BLaER1 (cell line): Measurements from ENCODE around the gene KIF14.

ENCODE experiments used
- H3K27ac ChIP-seq: shearing (Covaris generic); formaldehyde crosslinking; 2 replicates; pipeline ENCODE4 v1.8.1; 2022
- H3K27me3 ChIP-seq: shearing (Covaris generic); formaldehyde crosslinking; 2 replicates; pipeline ENCODE4 v1.8.1; 2022
- H3K36me3 ChIP-seq: shearing (Covaris generic); formaldehyde crosslinking; 2 replicates; pipeline ENCODE4 v1.8.1; 2022
- H3K4me1 ChIP-seq: shearing (Covaris generic); formaldehyde crosslinking; 2 replicates; pipeline ENCODE4 v1.8.1; 2022
- H3K4me2 ChIP-seq: shearing (Covaris generic); formaldehyde crosslinking; 2 replicates; pipeline ENCODE4 v1.8.1; 2022
- H3K4me3 ChIP-seq: shearing (Covaris generic); formaldehyde crosslinking; 2 replicates; pipeline ENCODE4 v1.8.1; 2022
- H3K9ac ChIP-seq: shearing (Covaris generic); formaldehyde crosslinking; 2 replicates; pipeline ENCODE4 v1.8.1; 2022
- H3K9me3 ChIP-seq: shearing (Covaris generic); formaldehyde crosslinking; 2 replicates; pipeline ENCODE4 v1.8.1; 2022
- H4K20me1 ChIP-seq: shearing (Covaris generic); formaldehyde crosslinking; 2 replicates; pipeline ENCODE4 v1.8.1; 2022
- Cebpa-rat ChIP-seq: shearing (Covaris generic); IDR thresholded peaks from 2 replicates; pipeline ENCODE4 v1.8.1; 2022

The KIF14 gene, protein sequence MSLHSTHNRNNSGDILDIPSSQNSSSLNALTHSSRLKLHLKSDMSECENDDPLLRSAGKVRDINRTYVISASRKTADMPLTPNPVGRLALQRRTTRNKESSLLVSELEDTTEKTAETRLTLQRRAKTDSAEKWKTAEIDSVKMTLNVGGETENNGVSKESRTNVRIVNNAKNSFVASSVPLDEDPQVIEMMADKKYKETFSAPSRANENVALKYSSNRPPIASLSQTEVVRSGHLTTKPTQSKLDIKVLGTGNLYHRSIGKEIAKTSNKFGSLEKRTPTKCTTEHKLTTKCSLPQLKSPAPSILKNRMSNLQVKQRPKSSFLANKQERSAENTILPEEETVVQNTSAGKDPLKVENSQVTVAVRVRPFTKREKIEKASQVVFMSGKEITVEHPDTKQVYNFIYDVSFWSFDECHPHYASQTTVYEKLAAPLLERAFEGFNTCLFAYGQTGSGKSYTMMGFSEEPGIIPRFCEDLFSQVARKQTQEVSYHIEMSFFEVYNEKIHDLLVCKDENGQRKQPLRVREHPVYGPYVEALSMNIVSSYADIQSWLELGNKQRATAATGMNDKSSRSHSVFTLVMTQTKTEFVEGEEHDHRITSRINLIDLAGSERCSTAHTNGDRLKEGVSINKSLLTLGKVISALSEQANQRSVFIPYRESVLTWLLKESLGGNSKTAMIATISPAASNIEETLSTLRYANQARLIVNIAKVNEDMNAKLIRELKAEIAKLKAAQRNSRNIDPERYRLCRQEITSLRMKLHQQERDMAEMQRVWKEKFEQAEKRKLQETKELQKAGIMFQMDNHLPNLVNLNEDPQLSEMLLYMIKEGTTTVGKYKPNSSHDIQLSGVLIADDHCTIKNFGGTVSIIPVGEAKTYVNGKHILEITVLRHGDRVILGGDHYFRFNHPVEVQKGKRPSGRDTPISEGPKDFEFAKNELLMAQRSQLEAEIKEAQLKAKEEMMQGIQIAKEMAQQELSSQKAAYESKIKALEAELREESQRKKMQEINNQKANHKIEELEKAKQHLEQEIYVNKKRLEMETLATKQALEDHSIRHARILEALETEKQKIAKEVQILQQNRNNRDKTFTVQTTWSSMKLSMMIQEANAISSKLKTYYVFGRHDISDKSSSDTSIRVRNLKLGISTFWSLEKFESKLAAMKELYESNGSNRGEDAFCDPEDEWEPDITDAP (N-terminal part only)

GRCh38 chr1:200620273-200621131 lies at the start of gene KIF14:
Gene KIF14, minus strand, starts transcription at chr1:200620751. Its CDS starts 2,028 bp downstream, at chr1:200618723.
- no peak for TF ChIP-seq Cebpa-rat
- peaks cover 26% of the 10 kb centered on the region for H3K4me1 ChIP-seq
- peak within 1 kb of the TSS; percentile 84 for H3K4me2 ChIP-seq
- H3K27ac ChIP-seq: peak within 1 kb of the TSS; percentile 78; the same call in 1 of the 2 replicates
- H4K20me1 ChIP-seq: no peaks in the 10 kb centered on the region
- no peaks in the 10 kb centered on the region for H3K27me3 ChIP-seq
- peak within 1 kb of the TSS; percentile 81 for H3K9ac ChIP-seq
- H3K4me3 ChIP-seq: peak within 1 kb of the TSS; percentile 75
- H3K9me3 ChIP-seq: no peaks in the 10 kb centered on the region
- H3K36me3 ChIP-seq: peaks cover 24% of the 10 kb centered on the region

GRCh38 chr1:200669314-200670241 lies 49.0 kb upstream of the KIF14 start, which contains the start of gene DDX59:
Gene DDX59, minus strand, starts transcription at chr1:200669907. Its CDS starts 3,167 bp downstream, at chr1:200666740.
- Histone ChIP-seq H3K27me3 (no peaks in the 10 kb centered on the region), H3K4me2 (peak within 1 kb of the TSS; percentile 87), H3K36me3 (peaks cover 28% of the 10 kb centered on the region), H3K9ac (peak within 1 kb of the TSS; percentile 98), H3K4me1 (peaks cover 34% of the 10 kb centered on the region), H3K9me3 (no peaks in the 10 kb centered on the region), H3K4me3 (peak within 1 kb of the TSS; percentile 80), H3K27ac (peak within 1 kb of the TSS; percentile 99), H4K20me1 (no peaks in the 10 kb centered on the region)
- TF ChIP-seq Cebpa-rat: no peak

DNA sequence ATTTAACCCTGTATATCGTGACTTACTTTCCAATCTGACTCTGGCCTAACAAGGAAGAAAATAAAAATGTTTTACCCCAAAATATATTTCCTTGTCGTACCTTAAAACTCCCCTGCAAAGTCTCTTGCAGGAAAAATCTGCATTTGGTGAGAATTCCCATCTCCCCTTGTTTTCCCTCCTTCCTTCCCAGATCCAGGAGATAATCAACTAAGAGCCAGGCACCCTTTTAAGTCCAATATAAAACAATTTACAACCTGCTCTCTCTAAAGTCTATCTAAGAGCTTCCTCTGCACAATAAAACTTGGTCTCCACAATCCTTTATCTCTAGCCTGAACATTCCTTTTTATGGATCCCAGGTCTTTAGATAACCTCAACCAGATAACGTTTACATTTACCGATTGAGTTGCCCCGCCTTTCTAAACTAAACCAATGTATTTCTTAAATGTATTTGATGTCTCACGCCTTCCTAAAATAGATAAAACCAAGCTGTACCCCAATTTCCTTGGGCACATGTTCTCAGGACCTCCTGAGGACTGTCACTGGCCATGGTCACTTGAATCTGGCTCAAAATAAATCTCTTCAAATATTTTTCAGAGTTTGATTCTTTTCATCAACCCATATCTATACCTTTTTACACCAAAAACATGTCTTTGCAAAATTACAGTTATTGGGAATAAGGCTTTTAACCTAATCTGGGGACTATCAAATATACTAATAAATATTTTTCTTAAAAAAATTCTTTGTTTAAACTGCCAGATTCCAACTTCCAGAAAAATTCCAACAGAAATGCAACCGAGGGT lies 48.2 kb upstream of the KIF14 start:
- Histone ChIP-seq H3K27ac (peak overlapping the region; percentile 99), H3K4me1 (peaks cover 34% of the 10 kb centered on the region), H3K9me3 (no peaks in the 10 kb centered on the region), H3K27me3 (no peaks in the 10 kb centered on the region), H3K4me2 (peak overlapping the region; percentile 86), H4K20me1 (no peaks in the 10 kb centered on the region), H3K4me3 (peak overlapping the region; percentile 80), H3K9ac (peak overlapping the region; percentile 98), H3K36me3 (peaks cover 37% of the 10 kb centered on the region)
- no peak for TF ChIP-seq Cebpa-rat

DNA sequence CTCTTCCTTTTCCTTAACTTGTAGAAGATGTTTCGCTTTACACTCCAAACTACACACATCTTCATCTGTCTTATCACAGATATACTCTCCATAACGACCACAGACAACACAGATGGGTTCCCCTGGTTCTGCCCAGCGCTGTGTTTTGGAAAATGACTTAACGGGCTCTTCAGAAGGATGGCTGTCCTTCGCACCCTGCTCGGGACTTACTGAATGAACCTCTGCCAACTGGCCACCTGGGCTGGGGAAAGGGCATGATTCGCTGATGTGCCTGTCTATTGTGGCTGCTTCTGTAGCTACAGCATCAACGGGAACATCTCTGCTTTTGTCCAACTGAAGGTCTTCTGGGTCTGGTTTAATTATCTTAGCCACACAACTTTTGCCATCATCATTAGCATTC lies 45.8 kb upstream of the KIF14 start:
- no peaks in the 10 kb centered on the region for H3K9me3 ChIP-seq
- no peak overlapping the region for H3K27ac ChIP-seq
- no peak overlapping the region for H3K4me3 ChIP-seq
- peaks cover 59% of the 10 kb centered on the region for H3K36me3 ChIP-seq
- H3K4me1 ChIP-seq: peaks cover 32% of the 10 kb centered on the region
- peak overlapping the region; percentile 45 for H3K4me2 ChIP-seq
- H3K9ac ChIP-seq: 0 out of 2 replicates have a peak overlapping the region, but pooled peaks have one; percentile 9
- H3K27me3 ChIP-seq: no peaks in the 10 kb centered on the region
- H4K20me1 ChIP-seq: no peaks in the 10 kb centered on the region
- TF ChIP-seq Cebpa-rat: no peak

- no peak for TF ChIP-seq Cebpa-rat
- no peak overlapping the region for H3K4me3 ChIP-seq
- H3K27ac ChIP-seq: no peak overlapping the region
- peak overlapping the region; percentile 45 for H3K4me2 ChIP-seq
- peaks cover 64% of the 10 kb centered on the region for H3K36me3 ChIP-seq
- H3K4me1 ChIP-seq: peaks cover 28% of the 10 kb centered on the region
- H3K9ac ChIP-seq: 0 out of 2 replicates have a peak overlapping the region, but pooled peaks have one; percentile 9
- no peaks in the 10 kb centered on the region for H3K27me3 ChIP-seq
- no peaks in the 10 kb centered on the region for H3K9me3 ChIP-seq
- no peaks in the 10 kb centered on the region for H4K20me1 ChIP-seq
Measured at GRCh38 chr1:200665861-200666260, 45.3 kb upstream of the KIF14 start.

- no peak overlapping the region for H3K4me3 ChIP-seq
- peaks cover 3% of the 10 kb centered on the region for H3K4me1 ChIP-seq
- H3K4me2 ChIP-seq: no peak overlapping the region
- H3K9me3 ChIP-seq: no peaks in the 10 kb centered on the region
- no peak overlapping the region for H3K9ac ChIP-seq
- H3K36me3 ChIP-seq: peaks cover 97% of the 10 kb centered on the region
- H3K27me3 ChIP-seq: no peaks in the 10 kb centered on the region
- TF ChIP-seq Cebpa-rat: no peak
- no peak overlapping the region for H3K27ac ChIP-seq
- 0 out of 2 replicates have a peak, but pooled peaks cover 14% of the 10 kb centered on the region for H4K20me1 ChIP-seq
Measured at GRCh38 chr1:200660719-200661118, 40.2 kb upstream of the KIF14 start.

GRCh38 chr1:200659269-200659668 lies 38.7 kb upstream of the KIF14 start:
- 0 out of 2 replicates have a peak, but pooled peaks cover 14% of the 10 kb centered on the region for H4K20me1 ChIP-seq
- no peak overlapping the region for H3K4me2 ChIP-seq

More at GRCh38 chr1:200659269-200659668, 38.7 kb upstream of the KIF14 start:
- no peak overlapping the region for H3K27ac ChIP-seq
- no peak overlapping the region for H3K9ac ChIP-seq
- peaks cover 98% of the 10 kb centered on the region for H3K36me3 ChIP-seq
- H3K9me3 ChIP-seq: no peaks in the 10 kb centered on the region
- H3K4me1 ChIP-seq: no peaks in the 10 kb centered on the region
- H3K27me3 ChIP-seq: no peaks in the 10 kb centered on the region
- TF ChIP-seq Cebpa-rat: no peak
- no peak overlapping the region for H3K4me3 ChIP-seq
